HG03521 (cell line): Measurements from ENCODE around the gene C10orf71.

Experiments
- ATAC-seq: cut with Tn5 transposase; IDR thresholded peaks from one replicate; pipeline ENCODE4 v1.9.1; 2021; ENCODE audit warnings: mild to moderate bottlenecking, moderate library complexity; ENCODE audit not compliant: unreplicated experiment

Gene C10orf71

DNA sequence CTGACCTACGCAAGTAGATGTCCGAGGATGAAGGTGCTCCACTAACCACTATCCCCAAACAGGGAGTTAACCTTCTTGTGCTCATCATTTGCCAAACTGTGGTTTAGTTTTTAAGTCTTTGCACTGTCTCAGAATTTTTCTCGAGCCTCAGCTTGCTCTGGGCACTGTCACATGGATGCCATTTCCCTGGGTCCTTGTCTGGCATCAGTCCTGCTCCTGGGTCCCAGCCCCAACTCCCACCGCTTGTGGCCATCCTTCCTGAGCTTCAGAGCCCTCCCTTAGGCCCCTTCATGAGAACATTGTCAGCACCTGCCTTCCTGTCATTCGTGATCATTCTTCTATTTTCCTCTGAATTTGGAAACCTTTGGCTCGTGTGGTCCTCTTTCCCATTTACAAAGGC, 33.8 kb downstream of the C10orf71 start:
- no peak for ATAC-seq

- no peak for ATAC-seq
Measured at GRCh38 chr10:49333192-49333591, 34.2 kb downstream of the C10orf71 start.

DNA sequence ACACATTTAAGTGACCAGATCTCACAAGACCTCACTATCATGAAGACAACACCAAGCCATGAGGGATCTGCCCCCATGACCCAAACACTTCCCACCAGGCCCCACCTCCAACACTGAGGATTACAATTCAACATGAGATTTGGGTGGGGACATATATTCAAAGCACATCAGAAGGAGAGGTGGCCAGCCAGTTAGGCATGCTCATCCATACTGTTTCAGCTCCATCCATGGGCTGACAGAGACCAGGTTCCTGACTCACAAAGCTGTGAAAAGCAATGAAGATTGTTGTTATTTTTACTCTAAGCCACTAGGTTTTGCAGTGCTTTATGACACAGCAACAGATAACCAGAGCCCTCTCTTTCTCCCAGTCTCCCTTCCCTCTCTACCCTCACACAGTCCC, 36.0 kb downstream of the C10orf71 start:
- no peak for ATAC-seq

DNA sequence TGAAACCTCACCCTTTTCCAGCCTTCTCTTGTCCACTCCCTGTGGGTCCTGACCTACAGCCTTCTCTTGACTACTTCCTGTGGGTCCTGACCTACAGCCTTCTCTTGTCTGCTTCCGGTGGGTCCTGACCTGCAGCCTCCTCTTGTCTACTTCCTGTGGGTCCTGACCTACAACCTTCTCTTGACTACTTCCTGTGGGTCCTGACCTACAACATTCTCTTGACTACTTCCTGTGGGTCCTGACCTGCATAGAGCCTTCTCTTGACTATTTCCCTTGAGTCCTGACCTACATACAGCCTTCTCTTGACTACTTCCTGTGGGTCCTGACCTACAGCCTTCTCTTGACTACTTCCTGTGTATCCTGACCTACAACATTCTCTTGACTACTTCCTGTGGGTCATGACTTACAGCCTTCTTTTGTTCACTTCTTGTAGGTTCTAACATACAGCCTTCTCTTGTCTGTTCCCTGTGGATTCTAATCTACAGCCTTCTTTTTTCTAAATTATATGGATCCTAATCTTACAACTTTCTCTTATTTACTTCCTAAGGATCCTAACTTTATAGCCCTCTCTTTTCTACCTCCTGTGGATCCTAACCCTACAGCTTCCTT, 36.5 kb downstream of the C10orf71 start:
- no peak for ATAC-seq

- no peak for ATAC-seq
Measured at GRCh38 chr10:49338604-49339003, 39.6 kb downstream of the C10orf71 start.

- ATAC-seq = no peak
Measured at GRCh38 chr10:49344840-49345239, 45.9 kb downstream of the C10orf71 start.

DNA sequence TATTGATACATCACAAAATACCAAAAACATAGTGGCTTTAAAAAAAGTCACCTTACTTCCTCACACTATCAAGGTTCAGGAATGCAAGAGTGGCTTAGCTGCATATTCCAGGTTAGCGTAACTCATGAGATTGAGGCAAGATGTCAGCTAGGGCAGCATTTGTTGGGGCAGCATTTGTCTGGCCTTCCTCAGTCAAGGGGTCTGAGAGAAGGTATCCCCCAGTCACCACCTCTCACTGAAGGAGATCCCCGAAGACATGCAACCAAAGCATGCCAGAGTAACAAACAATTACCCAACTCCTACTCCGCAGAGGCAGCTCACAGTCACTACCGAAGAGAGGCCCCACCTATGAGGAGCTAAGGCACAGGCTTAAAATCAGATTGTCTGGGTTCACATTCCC, 48.4 kb downstream of the C10orf71 start:
- no peak for ATAC-seq

- ATAC-seq = no peak
Measured at GRCh38 chr10:49347827-49348226, 48.9 kb downstream of the C10orf71 start.

DNA sequence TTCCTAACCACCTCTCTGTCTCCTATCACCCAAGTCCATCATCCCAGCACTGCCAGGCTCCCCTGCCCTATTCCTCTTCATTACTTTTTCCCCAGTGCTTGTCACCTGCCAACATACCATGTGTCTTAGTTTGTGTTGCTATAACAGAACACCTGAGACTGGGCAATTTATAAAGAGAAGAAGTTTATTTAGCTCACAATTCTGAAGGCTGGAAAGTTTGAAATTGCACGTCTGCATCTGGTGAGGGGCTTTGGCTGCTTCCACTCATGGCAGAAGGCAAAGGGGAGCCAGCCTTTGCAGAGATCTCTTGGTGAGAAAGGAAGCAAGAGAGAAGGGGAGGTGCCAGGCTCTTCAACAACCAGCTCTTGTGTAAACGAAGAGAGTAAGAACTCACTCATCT, 49.6 kb downstream of the C10orf71 start:
- no peak for ATAC-seq

DNA sequence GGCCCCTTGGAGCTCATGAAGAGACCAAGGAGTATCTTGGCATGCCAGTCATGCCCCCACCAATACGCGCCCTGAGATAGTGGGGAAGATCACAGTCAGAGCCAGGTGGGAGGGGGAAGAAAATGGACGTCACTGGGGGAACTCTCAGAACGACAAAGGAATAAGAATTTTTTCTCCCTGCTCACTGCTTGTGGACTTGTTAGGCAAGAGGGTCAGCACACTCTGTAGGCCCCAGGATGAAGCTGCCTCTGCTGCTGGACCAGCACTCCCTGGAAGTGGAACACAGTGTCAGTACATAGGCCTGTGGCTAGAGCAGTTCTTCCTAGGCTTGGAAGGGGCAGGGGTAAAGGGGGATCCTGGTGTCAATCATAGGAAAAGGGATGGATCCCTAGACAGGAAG, 50.4 kb downstream of the C10orf71 start:
- ATAC-seq = no peak

GRCh38 chr10:49350138-49350537, 51.2 kb downstream of the C10orf71 start:
- no peak for ATAC-seq

GRCh38 chr10:49350846-49351532, 52.0 kb downstream of the C10orf71 start:
- ATAC-seq = no peak

GRCh38 chr10:49351669-49352068, 52.7 kb downstream of the C10orf71 start:
- no peak for ATAC-seq

- ATAC-seq = no peak
Measured at GRCh38 chr10:49352323-49352722, 53.4 kb downstream of the C10orf71 start.

DNA sequence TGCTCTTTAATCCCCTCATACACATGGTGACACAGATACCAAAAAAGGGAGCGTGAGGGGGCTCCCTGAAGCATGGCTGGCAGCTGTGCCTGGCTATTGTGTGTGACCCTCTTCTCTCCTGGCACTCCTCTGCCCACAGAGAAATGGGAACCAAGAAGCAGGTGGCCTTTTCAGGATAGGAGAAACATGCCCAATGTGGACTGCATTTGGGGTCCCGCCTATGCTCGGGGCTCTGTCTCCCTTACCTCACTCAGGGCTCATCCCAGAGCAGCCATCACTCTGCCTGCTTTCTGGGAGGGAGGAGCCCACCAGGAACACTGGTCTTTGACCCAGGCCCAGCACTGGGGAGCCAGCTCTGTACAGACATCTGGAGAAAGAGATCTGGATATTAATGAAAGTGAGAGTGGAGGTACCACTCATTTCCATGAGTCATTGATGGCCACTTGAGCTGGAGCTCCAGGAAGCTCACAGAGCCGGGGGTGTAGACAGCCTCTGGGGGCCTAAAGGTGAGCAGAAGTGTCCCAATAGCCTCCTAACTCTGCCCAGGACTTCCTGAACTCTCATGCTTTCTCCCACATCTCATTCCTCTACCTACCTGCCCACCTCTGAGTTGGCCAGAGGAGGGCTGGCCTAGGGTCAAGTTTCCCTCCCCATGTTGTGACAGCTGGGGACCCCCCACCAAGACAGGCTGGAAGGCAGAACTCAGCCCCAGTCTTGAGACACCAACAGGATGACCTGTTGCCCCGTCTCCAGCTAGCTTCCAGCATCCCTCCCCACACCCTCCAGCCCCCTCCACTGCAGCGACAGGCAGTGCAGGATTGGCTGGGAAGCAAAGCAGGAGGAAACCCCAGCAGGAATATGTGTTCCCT, 54.3 kb downstream of the C10orf71 start:
- no peak for ATAC-seq

- no peak for ATAC-seq
Measured at GRCh38 chr10:49353895-49354566, 55.1 kb downstream of the C10orf71 start.

GRCh38 chr10:49354593-49354992, 55.6 kb downstream of the C10orf71 start:
- no peak for ATAC-seq

DNA sequence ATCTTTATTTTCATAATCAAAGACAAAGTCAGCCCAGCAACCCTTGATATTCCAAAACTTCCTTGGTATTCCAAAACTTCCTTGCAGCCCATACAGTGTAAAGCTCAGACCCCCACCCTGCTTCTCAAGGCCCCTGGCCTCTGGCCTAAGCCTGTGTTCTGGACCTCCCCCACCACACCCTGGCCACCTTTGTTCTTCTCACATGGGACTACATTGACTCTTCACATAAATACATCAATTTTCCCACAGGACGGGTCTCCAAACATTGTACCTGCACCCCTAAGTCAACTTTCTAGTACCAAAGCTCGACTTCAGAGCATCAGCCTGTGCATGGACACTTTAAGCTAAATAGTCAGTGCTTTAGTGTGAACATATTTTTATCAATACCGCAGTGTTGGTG, 56.3 kb downstream of the C10orf71 start:
- no peak for ATAC-seq

DNA sequence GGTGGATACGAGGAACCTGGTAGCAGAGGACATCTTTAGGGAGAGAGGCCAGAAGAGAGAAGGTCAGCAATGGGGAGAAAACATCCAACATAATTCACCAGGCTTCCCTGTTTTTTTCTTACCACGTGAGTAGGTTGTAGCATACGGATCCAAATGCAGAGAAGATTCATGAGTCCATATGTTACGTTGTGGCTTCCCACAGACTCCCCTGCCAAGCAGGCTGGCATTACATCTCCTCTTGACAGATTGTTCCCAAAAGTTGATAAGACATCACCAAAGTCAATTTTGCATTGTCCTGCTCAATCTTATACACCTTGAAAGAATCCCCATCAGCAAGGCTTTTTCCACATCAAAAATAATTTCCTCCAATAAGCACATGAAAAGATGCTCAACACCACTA, 57.2 kb downstream of the C10orf71 start:
- ATAC-seq = no peak

GRCh38 chr10:49356944-49357343, 58.0 kb downstream of the C10orf71 start:
- ATAC-seq = no peak

DNA sequence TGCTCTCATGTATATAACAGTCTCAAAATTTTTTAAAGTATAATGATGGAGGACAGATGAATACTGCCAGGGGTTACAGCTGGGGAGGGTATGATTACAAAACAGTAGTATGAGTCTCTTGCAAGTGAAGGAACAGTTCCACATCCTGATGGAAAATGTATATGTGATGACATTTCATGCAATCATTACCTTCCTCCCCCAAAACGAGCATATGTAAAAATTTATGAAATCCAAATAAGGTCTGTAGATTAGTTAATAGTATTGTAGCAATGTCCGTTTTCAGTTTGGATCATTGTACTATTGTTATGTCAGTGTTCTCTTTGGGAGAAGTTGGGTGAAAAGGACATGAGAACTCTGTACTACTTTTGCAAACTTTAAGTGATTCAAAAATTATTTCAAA, 58.9 kb downstream of the C10orf71 start:
- no peak for ATAC-seq
